ENCODE results near the gene SLC1A2.

- TF ChIP-seq CTCF (conservative IDR thresholded peaks at IDR 0.05; ENCODE audit: low read length) (no peak), EZH2phosphoT487 (IDR thresholded peaks at IDR 0.05; ENCODE audit: borderline replicate concordance, low read depth, low read length) (no peak)
Observed at GRCh38 chr11:35285471-35285870, 133.9 kb downstream of the SLC1A2 start.
